ENCODE data around the gene ACER1.

- TF ChIP-seq CTCF (IDR thresholded peaks at IDR 0.05) = no peak
- TF ChIP-seq EP300 (IDR thresholded peaks at IDR 0.05) = no peak
- no peak for TF ChIP-seq POLR2A (IDR thresholded peaks at IDR 0.05)
These were observed 10.1 kb upstream of the ACER1 start for GRCh38 chr19:6343462-6343861.

Measured in ovary (tissue), 3 donors.